GM19043 (cell line): ENCODE data around the gene HAPLN1.
"Not testable (repeated sequence)": the region's sequence is repeated elsewhere in the genome, so short reads cannot be mapped to it uniquely, and the experiment has no call there.

Experiments
- ATAC-seq: cut with Tn5 transposase; IDR thresholded peaks from one replicate; pipeline ENCODE4 v1.9.1; 2021; ENCODE audit warnings: low read depth; ENCODE audit not compliant: unreplicated experiment

HAPLN1 gene

GRCh38 chr5:83720836-83721537 lies at the start of gene HAPLN1:
HAPLN1 (minus strand) TSS chr5:83720855; CDS start chr5:83673523, 47,332 bp downstream.
- ATAC-seq: no peak

- no peak for ATAC-seq
Observed at GRCh38 chr5:83767409-83767992, 46.8 kb upstream of the HAPLN1 start.

GRCh38 chr5:83764101-83764500 lies 43.4 kb upstream of the HAPLN1 start:
- no peak for ATAC-seq

- ATAC-seq: no peak
Observed at GRCh38 chr5:83760579-83760978, 39.9 kb upstream of the HAPLN1 start.

- no peak for ATAC-seq
Observed at GRCh38 chr5:83752700-83753099, 32.0 kb upstream of the HAPLN1 start.

GRCh38 chr5:83751201-83751600 lies 30.5 kb upstream of the HAPLN1 start:
- no peak for ATAC-seq

- ATAC-seq: no peak
Observed at GRCh38 chr5:83750749-83751148, 30.1 kb upstream of the HAPLN1 start.

GRCh38 chr5:83745816-83746215 lies 25.2 kb upstream of the HAPLN1 start:
- ATAC-seq: no peak

- ATAC-seq: no peak
Observed at GRCh38 chr5:83744821-83745220, 24.2 kb upstream of the HAPLN1 start.

GRCh38 chr5:83742089-83742488 lies 21.4 kb upstream of the HAPLN1 start:
- ATAC-seq: no peak

- ATAC-seq: no peak
Observed at GRCh38 chr5:83741571-83741970, 20.9 kb upstream of the HAPLN1 start.

GRCh38 chr5:83740741-83741140 lies 20.1 kb upstream of the HAPLN1 start:
- ATAC-seq: peak; percentile 69

GRCh38 chr5:83736169-83736568 lies 15.5 kb upstream of the HAPLN1 start:
- ATAC-seq: not testable (repeated sequence)

- not testable (repeated sequence) for ATAC-seq
Observed at GRCh38 chr5:83735058-83735457, 14.4 kb upstream of the HAPLN1 start.

GRCh38 chr5:83731638-83732037 lies 11.0 kb upstream of the HAPLN1 start:
- no peak for ATAC-seq

- no peak for ATAC-seq
Observed at GRCh38 chr5:83729362-83729761, 8.7 kb upstream of the HAPLN1 start.

- no peak for ATAC-seq
Observed at GRCh38 chr5:83726912-83727311, 6.3 kb upstream of the HAPLN1 start.

GRCh38 chr5:83724935-83725334 lies 4.3 kb upstream of the HAPLN1 start:
- ATAC-seq: no peak

GRCh38 chr5:83724001-83724400 lies 3.3 kb upstream of the HAPLN1 start:
- no peak for ATAC-seq

GRCh38 chr5:83723031-83723430 lies 2.4 kb upstream of the HAPLN1 start:
- no peak for ATAC-seq

- ATAC-seq: peak; percentile 62
Observed at GRCh38 chr5:83721953-83722901, 1.6 kb upstream of the HAPLN1 start.
